ENCODE results near the gene DYNC1LI1. TPM values are rescaled to one million over a fixed set of nuclear protein-coding genes. Genes with fewer than 3 reads are reported as not detected.

DYNC1LI1 gene
- total and polyA plus RNA-seq, 4 donors, result 18.3 to 50.7 (median 33.5) TPM

DNA sequence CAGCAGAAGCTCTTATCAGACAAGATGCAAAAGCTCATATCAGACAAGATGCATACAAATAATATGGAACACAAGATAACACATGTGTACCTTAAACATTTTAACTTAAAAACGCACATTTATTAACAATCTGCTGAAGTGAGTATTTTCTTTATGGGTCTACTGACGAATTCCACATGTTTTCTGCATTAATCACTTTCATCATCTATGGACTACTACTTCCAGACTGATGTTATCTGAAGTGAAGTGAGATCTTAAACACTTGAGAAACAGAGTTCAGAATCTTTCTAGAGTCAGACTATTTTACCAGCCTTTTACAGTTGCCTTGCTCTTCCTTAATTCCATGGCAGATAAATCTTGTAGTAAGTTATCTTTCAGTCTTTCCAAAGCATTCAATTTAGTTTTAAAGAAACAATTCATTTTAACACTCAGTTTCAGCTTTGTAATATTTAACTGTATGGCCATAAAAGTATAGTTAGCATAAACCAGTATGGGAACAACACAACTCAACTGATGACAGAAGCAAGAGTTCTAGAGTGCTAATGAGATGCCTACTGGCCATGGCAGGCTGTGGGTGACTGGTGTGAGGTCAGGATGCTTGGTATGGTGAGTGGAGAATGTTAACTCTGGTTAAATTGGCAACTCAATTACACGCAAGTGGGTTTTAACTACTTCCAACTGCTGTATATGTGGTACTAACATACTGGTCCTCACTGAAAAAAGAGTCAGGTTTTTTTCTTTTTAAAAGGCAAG is 77.8 kb downstream of the DYNC1LI1 start:
- no peaks in the 10 kb centered on the region for H3K27me3 ChIP-seq (ENCODE audit: control insufficient read depth in 3 of 3, insufficient read depth in 3 of 3, low read length in 2 of 3)
- H3K4me1 ChIP-seq (ENCODE audit: control insufficient read depth in 5 of 5, insufficient read depth in 5 of 5, low read length in 5 of 5), result peaks cover 0 to 9% (median 4%) of the 10 kb centered on the region in 5 donors
- WGBS, 2 donors, result 79 to 84% methylated on average over 3 of the region's 3 CpGs
- no peak overlapping the region for H3K27ac ChIP-seq (ENCODE audit: low read depth in 1 of 2, low read length in 1 of 2)
- TF ChIP-seq CTCF (IDR thresholded peaks at IDR 0.05; ENCODE audit: control extremely low read depth, extremely low read depth), result no peak
- ATAC-seq (ENCODE audit: insufficient read depth, low FRiP score), result no peak
- H3K4me3 ChIP-seq, result no peak overlapping the region
- no peaks in the 10 kb centered on the region for H3K9me3 ChIP-seq (ENCODE audit: control insufficient read depth in 4 of 4, insufficient read depth in 3 of 4, low read length in 3 of 4)
- H3K36me3 ChIP-seq (ENCODE audit: control insufficient read depth in 4 of 4, insufficient read depth in 4 of 4, low read length in 4 of 4), result peaks cover 0 to 6% (median 0%) of the 10 kb centered on the region in 4 donors
- DNase-seq, result no peak
- H3K9ac ChIP-seq (ENCODE audit: insufficient read depth in 1 of 2, low read length in 2 of 2), result no peak overlapping the region

- no peak for ATAC-seq (ENCODE audit: insufficient read depth, low FRiP score)
- no peak for DNase-seq
- Histone ChIP-seq H3K36me3 (ENCODE audit: control insufficient read depth in 4 of 4, insufficient read depth in 4 of 4, low read length in 4 of 4) (peaks cover 4 to 14% (median 9%) of the 10 kb centered on the region in 4 donors), H3K4me1 (ENCODE audit: control insufficient read depth in 5 of 5, insufficient read depth in 5 of 5, low read length in 5 of 5) (peaks cover 0 to 6% (median 2%) of the 10 kb centered on the region in 5 donors), H3K4me3 (no peak overlapping the region), H3K9me3 (ENCODE audit: control insufficient read depth in 4 of 4, insufficient read depth in 3 of 4, low read length in 3 of 4) (no peaks in the 10 kb centered on the region), H3K9ac (ENCODE audit: insufficient read depth in 1 of 2, low read length in 2 of 2) (no peak overlapping the region), H3K27ac (ENCODE audit: low read depth in 1 of 2, low read length in 1 of 2) (no peak overlapping the region), H3K27me3 (ENCODE audit: control insufficient read depth in 3 of 3, insufficient read depth in 3 of 3, low read length in 2 of 3) (no peaks in the 10 kb centered on the region)
- no peak for TF ChIP-seq CTCF (IDR thresholded peaks at IDR 0.05; ENCODE audit: control extremely low read depth, extremely low read depth)
- WGBS, 2 donors, result 85 to 90% methylated on average over 3 of the region's 3 CpGs
Measured at GRCh38 chr3:32488474-32489008, 82.1 kb downstream of the DYNC1LI1 start.

DNA sequence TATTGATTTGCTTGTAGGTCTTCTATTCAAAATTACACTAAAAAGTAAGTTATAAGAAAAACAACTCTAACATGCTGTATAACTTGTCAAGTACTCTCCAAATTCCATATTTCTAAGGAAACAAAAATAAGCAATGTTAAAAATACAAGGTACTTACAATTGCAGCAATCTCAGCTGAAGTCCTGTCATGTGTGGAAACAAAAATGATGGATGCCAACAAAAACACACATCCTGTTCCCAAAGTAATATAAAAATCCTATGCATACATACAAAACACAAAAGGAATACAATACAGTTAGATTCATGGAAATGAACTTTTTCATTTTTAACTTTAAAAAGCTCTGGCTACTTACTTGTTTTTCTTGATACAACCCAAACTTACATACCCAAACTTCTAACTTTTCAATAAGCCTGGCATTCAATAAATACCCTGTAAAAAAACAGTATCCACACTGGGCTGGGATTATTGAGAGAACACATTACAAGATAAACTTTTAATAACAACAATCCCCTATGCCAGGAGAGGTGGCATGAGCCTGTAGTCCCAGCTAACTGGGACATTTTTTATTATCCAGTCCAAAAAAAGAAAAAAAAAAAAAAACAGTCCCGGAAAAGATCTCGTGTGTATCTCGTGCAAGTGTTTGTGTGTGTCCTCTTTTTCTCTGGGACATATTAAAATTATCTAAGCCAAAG is 82.7 kb downstream of the DYNC1LI1 start:
- no peak for DNase-seq

More for the DNA sequence above, 82.7 kb downstream of the DYNC1LI1 start:
- H3K9ac ChIP-seq (ENCODE audit: insufficient read depth in 1 of 2, low read length in 2 of 2), result no peak overlapping the region
- no peaks in the 10 kb centered on the region for H3K9me3 ChIP-seq (ENCODE audit: control insufficient read depth in 4 of 4, insufficient read depth in 3 of 4, low read length in 3 of 4)
- H3K27ac ChIP-seq (ENCODE audit: low read depth in 1 of 2, low read length in 1 of 2), result no peak overlapping the region
- H3K36me3 ChIP-seq (ENCODE audit: control insufficient read depth in 4 of 4, insufficient read depth in 4 of 4, low read length in 4 of 4), result peaks cover 4 to 15% (median 10%) of the 10 kb centered on the region in 4 donors
- WGBS, 2 donors, result 84 to 96% methylated on average over 3 of the region's 3 CpGs
- no peak overlapping the region for H3K4me3 ChIP-seq
- H3K4me1 ChIP-seq (ENCODE audit: control insufficient read depth in 5 of 5, insufficient read depth in 5 of 5, low read length in 5 of 5), result peaks cover 0 to under 1% (median 0%) of the 10 kb centered on the region in 5 donors
- ATAC-seq (ENCODE audit: insufficient read depth, low FRiP score), result no peak
- TF ChIP-seq CTCF (IDR thresholded peaks at IDR 0.05; ENCODE audit: control extremely low read depth, extremely low read depth), result no peak
- H3K27me3 ChIP-seq (ENCODE audit: control insufficient read depth in 3 of 3, insufficient read depth in 3 of 3, low read length in 2 of 3), result no peaks in the 10 kb centered on the region
